IPS-NIHi7 (cell line): ENCODE measurements around the gene KRTAP13-3.
A peak's percentile ranks its signal among the peaks of the same experiment; 100 is the strongest.

Experiments
- DNase-seq: peaks from one replicate; pipeline ENCODE4 v3.0.0; 2012; ENCODE audit warnings: mixed read lengths; ENCODE audit errors: extremely low spot score

Gene KRTAP13-3, protein sequence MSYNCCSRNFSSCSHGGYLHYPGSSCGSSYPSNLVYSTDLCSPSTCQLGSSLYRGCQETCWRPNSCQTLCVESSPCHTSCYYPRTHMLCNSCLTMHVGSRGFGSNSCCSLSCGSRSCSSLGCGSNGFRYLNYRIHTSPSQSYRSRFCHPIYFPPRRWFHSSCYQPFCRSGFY

GRCh38 chr21:30425826-30426225 is at the start of gene KRTAP13-3:
KRTAP13-3 (minus strand) TSS chr21:30425926; CDS start chr21:30425912, 14 bp downstream.
- no peak for DNase-seq

DNA sequence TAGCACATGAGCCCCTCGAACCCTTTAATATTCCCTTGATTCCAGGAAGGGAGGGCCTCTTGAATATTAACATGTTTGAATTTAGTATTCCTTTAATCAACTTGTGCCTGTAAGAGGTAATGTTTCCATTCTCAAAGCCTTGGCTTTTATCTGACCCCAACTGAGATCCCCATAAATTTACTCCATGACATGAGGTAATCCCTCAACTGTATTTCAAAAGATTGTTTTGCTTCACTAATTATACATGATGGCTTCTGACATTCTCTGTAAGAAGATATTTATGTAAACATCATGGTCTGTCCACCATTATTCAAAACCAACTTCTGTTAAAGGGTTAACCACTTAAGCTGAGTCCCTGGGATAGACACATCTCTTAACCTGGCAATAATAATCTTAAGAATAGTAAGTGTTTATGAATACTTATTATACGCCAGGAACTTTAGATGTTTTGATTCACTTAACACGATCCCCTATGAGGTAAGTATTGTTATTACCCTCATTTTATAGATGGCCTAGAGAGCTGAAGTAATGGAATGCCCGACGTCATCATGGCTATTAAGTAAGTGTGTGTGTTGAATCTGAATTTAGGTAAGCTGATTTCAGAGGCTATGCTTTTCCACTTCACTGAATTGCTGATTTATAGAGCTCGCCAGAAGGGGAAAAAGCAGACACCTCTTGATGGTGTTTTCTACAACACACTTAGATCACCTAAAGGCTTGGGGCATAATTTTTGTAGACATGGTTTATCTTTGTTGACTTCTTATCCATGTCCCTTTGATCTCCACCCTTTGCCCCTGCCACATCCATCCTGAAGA is 43.4 kb upstream of the KRTAP13-3 start:
- DNase-seq, result no peak

DNA sequence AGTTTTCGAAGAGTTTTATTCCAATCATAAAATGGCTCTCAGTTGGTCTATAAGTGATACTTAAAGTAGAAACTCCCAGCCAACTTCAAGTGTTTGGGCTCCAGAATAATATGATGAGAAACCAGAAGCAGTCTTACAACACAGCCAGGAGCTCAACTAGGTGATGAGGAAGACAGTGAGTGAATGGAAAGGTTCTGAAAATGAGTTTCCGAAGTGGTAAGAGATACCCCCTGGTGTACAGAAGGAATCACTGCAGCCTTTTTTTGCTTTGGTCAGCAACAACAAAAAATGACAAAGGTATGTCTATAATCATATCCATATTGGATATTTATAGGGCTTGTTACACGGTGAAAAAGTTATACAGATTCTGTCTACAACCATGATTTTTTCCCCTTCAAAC is 38.0 kb upstream of the KRTAP13-3 start:
- peak; percentile 38 for DNase-seq

- DNase-seq, result no peak
Measured at GRCh38 chr21:30448514-30448913, 22.8 kb upstream of the KRTAP13-3 start.

- DNase-seq, result no peak
Measured at GRCh38 chr21:30447056-30447455, 21.3 kb upstream of the KRTAP13-3 start.

- DNase-seq, result peak; percentile 21
Measured at GRCh38 chr21:30444204-30444603, 18.5 kb upstream of the KRTAP13-3 start.

DNA sequence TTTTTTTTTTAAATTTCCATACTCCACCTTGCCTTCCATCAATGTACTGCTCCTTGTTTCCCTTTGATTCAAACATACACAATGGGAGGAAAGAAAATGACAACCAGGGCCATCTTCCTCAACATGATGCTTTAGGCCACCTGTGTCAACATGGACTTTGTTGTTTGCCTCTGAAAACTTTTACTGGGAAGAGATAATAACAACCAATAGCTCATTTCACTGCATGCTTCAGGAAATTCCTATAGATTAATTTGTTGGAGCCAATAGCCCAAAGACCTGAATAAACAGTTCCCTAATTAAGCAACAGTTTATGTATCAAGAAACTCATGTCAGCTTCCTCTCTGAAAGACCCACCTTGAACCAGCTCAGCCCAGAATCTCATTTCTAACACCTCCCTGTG is 17.5 kb upstream of the KRTAP13-3 start:
- DNase-seq, result no peak

DNA sequence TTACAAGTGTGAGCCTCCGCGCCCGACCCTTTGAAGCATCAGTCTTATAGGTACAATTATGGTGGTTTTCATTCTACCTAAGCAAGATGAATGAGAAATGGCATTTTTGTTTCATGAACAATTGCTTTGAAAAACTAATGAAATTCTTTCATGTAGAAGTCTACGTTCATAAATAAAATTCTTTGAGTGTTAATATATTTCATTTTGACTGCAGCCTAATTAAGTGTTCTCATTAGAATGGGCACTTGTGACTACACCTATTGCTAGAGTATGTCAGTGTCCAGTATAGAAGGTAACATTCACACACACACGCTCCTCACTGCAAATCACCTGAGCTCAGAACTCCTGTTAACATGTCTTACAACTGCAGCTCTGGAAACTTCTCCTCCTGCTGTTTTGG is 14.2 kb upstream of the KRTAP13-3 start, which contains the start of gene KRTAP15-1:
Gene KRTAP15-1 (plus strand): TSS at position 301 of the 400 bp plus-strand sequence. CDS start 53 bp downstream, at position 354.
- DNase-seq, result no peak

- no peak for DNase-seq
Measured at GRCh38 chr21:30437010-30437565, 11.4 kb upstream of the KRTAP13-3 start.

GRCh38 chr21:30434033-30434631 is 8.4 kb upstream of the KRTAP13-3 start:
- DNase-seq, result peak; percentile 63

DNA sequence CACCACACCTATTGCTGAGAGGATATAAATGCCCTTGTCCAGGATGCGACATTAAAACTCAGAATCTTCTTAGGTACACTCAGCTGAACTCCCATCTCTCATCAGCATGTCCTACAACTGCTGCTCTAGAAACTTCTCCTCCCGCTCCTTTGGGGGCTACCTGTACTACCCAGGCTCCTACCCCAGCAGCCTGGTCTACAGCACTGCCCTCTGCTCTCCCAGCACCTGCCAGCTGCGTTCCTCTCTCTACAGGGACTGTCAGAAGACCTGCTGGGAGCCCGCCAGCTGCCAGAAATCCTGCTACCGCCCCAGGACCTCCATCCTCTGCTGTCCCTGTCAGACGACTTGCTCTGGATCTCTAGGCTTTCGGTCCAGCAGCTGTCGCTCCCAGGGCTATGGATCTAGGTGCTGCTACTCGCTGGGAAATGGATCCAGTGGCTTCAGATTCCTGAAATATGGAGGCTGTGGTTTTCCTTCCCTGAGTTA is 4.5 kb upstream of the KRTAP13-3 start, which contains the start of gene KRTAP13-4:
Gene KRTAP13-4 (plus strand): TSS at position 51 of the 486 bp plus-strand sequence. CDS start 56 bp downstream, at position 107.
- DNase-seq, result no peak

DNA sequence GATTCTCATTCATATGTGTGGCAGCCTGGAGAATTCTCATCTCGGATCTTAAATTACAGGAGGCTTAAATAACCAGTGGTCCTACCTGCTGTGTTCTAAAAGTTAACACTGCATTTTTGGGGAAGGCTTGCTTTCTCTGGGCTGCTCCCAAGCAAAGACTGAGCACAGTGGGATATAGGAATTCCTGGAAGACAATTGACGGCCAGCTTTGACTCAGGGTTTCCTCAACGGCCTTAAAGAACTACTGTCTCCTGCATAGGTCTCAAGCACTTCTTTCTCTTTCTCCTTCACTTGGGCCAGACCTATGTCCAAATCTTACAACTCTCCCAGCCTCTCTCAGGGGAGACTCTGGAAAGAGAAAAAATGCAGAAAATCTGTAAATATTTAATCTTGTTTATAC is 1.0 kb upstream of the KRTAP13-3 start:
- DNase-seq, result peak; percentile 20

- no peak for DNase-seq
Measured at GRCh38 chr21:30415993-30416392, 9.7 kb downstream of the KRTAP13-3 start.

GRCh38 chr21:30408782-30409494 is 16.8 kb downstream of the KRTAP13-3 start:
- peak; percentile 90 for DNase-seq

DNA sequence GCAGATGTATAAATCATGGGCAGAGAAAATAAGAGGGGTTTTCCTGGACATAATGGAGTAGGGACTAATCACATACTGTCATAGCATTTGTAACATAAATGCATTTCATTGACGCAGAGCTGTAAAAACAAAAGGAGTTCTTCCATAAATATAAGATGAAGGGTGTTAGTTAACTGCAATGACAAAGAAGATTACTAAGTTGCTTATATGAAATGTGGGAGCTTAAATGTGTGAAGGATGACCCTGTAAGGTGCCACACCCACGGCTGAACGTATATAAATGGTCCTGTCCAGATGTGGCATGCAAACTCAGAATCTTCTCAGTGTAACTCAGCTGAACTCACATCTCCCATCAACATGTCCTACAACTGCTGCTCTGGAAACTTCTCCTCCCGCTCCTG is 30.0 kb downstream of the KRTAP13-3 start, which contains the start of gene KRTAP13-1:
Gene KRTAP13-1 (plus strand): TSS at position 301 of the 400 bp plus-strand sequence. CDS start 56 bp downstream, at position 357.
- no peak for DNase-seq

GRCh38 chr21:30391492-30392025 is 34.2 kb downstream of the KRTAP13-3 start:
- DNase-seq, result no peak

- no peak for DNase-seq
Measured at GRCh38 chr21:30382201-30382600, 43.5 kb downstream of the KRTAP13-3 start.
